SK-N-SH (cell line): ENCODE measurements around the gene HINT3.

ENCODE experiments used
- CTCF ChIP-seq: fragments of 200-600 bp; sonication (generic); IDR thresholded peaks from 2 replicates; pipeline ENCODE4 v1.6.1; 2017; ENCODE audit warnings: antibody characterized with exemption, mild to moderate bottlenecking, moderate library complexity
- ELF1 ChIP-seq: IDR thresholded peaks from 2 replicates; pipeline ENCODE4 v1.4.0; 2012
- EP300 ChIP-seq, 2 experiments: IDR thresholded peaks; 2 replicates each; pipeline versions ENCODE4 v1.4.0 to v1.6.1; 2012; ENCODE audit warnings: borderline replicate concordance in 1 of 2, low read depth in 1 of 2, low read length in 1 of 2
- FOSL2 ChIP-seq: IDR thresholded peaks from 2 replicates; pipeline ENCODE4 v1.4.0; 2012; ENCODE audit warnings: low read depth, mild to moderate bottlenecking, moderate library complexity, borderline replicate concordance
- FOXJ3 ChIP-seq: sonication (generic); formaldehyde crosslinking; IDR thresholded peaks from 2 replicates; pipeline ENCODE4 v1.5.1; 2020; ENCODE audit warnings: mild to moderate bottlenecking, missing genetic modification reagents
- GATA2 ChIP-seq: sonication (generic); formaldehyde crosslinking; IDR thresholded peaks from 2 replicates; pipeline ENCODE4 v1.5.0; 2020; ENCODE audit warnings: mild to moderate bottlenecking, missing genetic modification reagents
- JUND ChIP-seq: IDR thresholded peaks from 2 replicates; pipeline ENCODE4 v1.4.0; 2012
- NRF1 ChIP-seq: IDR thresholded peaks from 2 replicates; pipeline ENCODE4 v1.6.1; 2012; ENCODE audit warnings: low read depth, mild to moderate bottlenecking, low read length
- POLR2AphosphoS5 ChIP-seq: IDR thresholded peaks from 2 replicates; pipeline ENCODE4 v1.6.1; 2012; ENCODE audit warnings: low read depth, low read length
- SMC3 ChIP-seq: IDR thresholded peaks from 2 replicates; pipeline ENCODE4 v1.6.1; 2012; ENCODE audit warnings: low read depth, low read length, improper control_type of control experiment
- TAF1 ChIP-seq: IDR thresholded peaks from 2 replicates; pipeline ENCODE4 v1.6.1; 2012; ENCODE audit warnings: low read depth, mild to moderate bottlenecking, low read length, moderate library complexity, borderline replicate concordance
- TF ChIP-seq, protein P1 (sequence below): fragments of 150-350 bp; IDR thresholded peaks from 2 replicates; pipeline ENCODE4 v1.6.1; 2017; ENCODE audit warnings: antibody characterized with exemption, low read length, low read depth, borderline replicate concordance

GRCh38 chr6:126026001-126026400 lies 69.4 kb downstream of the HINT3 start:
- TF ChIP-seq SMC3 (no peak), CTCF (no peak), POLR2AphosphoS5 (no peak), GATA2 (CRISPR knock-in tag) (no peak), FOSL2 (no peak), NRF1 (no peak), TAF1 (no peak), FOXJ3 (CRISPR knock-in tag) (no peak), ELF1 (no peak), JUND (no peak), EP300 (IDR thresholded peaks at IDR 0.05; ENCODE audit: borderline replicate concordance in 1 of 2, low read depth in 1 of 2, low read length in 1 of 2) (no peak)
- TF ChIP-seq, protein P1, sequence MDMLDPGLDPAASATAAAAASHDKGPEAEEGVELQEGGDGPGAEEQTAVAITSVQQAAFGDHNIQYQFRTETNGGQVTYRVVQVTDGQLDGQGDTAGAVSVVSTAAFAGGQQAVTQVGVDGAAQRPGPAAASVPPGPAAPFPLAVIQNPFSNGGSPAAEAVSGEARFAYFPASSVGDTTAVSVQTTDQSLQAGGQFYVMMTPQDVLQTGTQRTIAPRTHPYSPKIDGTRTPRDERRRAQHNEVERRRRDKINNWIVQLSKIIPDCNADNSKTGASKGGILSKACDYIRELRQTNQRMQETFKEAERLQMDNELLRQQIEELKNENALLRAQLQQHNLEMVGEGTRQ = no peak
